ENCODE results near the gene STXBP5L.

DNA sequence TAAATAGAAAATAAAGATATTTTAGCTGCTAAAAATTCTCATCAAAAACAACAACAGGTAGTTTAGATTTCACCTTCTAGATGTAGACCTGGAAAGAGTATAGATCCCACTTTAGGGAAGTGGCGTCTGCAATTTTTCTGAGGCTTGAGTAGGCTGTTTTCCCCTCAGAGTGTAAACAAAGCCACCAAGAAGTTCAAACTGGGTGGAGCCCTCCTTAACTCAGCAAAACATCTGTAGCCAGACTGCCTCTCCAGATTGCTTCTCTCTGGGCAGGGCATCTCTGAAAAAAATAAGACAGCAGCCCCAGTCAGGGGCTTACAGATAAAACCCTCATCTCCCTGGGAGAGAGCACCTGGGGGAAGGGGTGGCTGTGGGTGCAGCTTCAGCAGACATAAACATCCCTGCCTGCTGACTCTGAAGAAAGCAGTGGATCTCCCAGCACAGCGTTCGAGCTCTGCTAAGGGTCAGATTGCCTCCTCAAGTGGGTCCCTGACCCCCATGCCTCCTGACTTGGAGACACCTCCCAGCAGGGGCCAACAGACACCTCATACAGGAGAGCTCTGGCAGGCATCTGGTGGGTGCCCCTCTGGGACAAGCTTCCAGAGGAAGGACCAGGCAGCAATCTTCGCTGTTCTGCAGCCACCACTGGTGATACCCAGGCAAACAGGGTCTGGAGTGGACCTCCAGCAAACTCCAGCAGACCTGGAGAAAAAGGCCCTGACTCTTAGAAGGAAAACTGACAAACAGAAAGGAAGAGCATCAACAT lies 259.6 kb downstream of the STXBP5L start:
- TF ChIP-seq, protein P1, sequence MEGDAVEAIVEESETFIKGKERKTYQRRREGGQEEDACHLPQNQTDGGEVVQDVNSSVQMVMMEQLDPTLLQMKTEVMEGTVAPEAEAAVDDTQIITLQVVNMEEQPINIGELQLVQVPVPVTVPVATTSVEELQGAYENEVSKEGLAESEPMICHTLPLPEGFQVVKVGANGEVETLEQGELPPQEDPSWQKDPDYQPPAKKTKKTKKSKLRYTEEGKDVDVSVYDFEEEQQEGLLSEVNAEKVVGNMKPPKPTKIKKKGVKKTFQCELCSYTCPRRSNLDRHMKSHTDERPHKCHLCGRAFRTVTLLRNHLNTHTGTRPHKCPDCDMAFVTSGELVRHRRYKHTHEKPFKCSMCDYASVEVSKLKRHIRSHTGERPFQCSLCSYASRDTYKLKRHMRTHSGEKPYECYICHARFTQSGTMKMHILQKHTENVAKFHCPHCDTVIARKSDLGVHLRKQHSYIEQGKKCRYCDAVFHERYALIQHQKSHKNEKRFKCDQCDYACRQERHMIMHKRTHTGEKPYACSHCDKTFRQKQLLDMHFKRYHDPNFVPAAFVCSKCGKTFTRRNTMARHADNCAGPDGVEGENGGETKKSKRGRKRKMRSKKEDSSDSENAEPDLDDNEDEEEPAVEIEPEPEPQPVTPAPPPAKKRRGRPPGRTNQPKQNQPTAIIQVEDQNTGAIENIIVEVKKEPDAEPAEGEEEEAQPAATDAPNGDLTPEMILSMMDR (IDR thresholded peaks at IDR 0.05; ENCODE audit: low read depth, low read length, missing input control), result no peak
- TF ChIP-seq YY1 (IDR thresholded peaks at IDR 0.05), result no peak
- no peak for TF ChIP-seq HNF4G (IDR thresholded peaks at IDR 0.05)
- TF ChIP-seq, protein P2, sequence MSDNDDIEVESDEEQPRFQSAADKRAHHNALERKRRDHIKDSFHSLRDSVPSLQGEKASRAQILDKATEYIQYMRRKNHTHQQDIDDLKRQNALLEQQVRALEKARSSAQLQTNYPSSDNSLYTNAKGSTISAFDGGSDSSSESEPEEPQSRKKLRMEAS (IDR thresholded peaks at IDR 0.05), result no peak
- TF ChIP-seq, protein P3, sequence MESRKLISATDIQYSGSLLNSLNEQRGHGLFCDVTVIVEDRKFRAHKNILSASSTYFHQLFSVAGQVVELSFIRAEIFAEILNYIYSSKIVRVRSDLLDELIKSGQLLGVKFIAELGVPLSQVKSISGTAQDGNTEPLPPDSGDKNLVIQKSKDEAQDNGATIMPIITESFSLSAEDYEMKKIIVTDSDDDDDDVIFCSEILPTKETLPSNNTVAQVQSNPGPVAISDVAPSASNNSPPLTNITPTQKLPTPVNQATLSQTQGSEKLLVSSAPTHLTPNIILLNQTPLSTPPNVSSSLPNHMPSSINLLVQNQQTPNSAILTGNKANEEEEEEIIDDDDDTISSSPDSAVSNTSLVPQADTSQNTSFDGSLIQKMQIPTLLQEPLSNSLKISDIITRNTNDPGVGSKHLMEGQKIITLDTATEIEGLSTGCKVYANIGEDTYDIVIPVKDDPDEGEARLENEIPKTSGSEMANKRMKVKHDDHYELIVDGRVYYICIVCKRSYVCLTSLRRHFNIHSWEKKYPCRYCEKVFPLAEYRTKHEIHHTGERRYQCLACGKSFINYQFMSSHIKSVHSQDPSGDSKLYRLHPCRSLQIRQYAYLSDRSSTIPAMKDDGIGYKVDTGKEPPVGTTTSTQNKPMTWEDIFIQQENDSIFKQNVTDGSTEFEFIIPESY (IDR thresholded peaks at IDR 0.05), result no peak
- no peak for TF ChIP-seq GABPA (IDR thresholded peaks at IDR 0.05 in 1 of 2, conservative IDR thresholded peaks at IDR 0.05 in 1 of 2)
- no peak for TF ChIP-seq RAD21 (IDR thresholded peaks at IDR 0.05)
- TF ChIP-seq, protein P4, sequence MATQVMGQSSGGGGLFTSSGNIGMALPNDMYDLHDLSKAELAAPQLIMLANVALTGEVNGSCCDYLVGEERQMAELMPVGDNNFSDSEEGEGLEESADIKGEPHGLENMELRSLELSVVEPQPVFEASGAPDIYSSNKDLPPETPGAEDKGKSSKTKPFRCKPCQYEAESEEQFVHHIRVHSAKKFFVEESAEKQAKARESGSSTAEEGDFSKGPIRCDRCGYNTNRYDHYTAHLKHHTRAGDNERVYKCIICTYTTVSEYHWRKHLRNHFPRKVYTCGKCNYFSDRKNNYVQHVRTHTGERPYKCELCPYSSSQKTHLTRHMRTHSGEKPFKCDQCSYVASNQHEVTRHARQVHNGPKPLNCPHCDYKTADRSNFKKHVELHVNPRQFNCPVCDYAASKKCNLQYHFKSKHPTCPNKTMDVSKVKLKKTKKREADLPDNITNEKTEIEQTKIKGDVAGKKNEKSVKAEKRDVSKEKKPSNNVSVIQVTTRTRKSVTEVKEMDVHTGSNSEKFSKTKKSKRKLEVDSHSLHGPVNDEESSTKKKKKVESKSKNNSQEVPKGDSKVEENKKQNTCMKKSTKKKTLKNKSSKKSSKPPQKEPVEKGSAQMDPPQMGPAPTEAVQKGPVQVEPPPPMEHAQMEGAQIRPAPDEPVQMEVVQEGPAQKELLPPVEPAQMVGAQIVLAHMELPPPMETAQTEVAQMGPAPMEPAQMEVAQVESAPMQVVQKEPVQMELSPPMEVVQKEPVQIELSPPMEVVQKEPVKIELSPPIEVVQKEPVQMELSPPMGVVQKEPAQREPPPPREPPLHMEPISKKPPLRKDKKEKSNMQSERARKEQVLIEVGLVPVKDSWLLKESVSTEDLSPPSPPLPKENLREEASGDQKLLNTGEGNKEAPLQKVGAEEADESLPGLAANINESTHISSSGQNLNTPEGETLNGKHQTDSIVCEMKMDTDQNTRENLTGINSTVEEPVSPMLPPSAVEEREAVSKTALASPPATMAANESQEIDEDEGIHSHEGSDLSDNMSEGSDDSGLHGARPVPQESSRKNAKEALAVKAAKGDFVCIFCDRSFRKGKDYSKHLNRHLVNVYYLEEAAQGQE (IDR thresholded peaks at IDR 0.05), result no peak
- TF ChIP-seq TAF1 (conservative IDR thresholded peaks at IDR 0.05), result no peak

Measured in liver (tissue), 3 donors.